Vagina (tissue), 2 donors: ENCODE data around the gene GAB2. TPM values are rescaled to one million over a fixed set of nuclear protein-coding genes. Genes with fewer than 3 reads are reported as not detected.
A peak's percentile ranks its signal among the peaks of the same experiment; 100 is the strongest.

ENCODE experiments used
- DNase-seq, 2 donors: peaks; one replicate each; pipeline ENCODE4 v3.0.0-alpha.2; 2017; ENCODE audit errors: extremely low spot score in 2 of 2
- H3K27ac ChIP-seq: fragments of 200-600 bp; sonication (generic); one replicate; pipeline ENCODE4 v1.5.1; 2019
- H3K27me3 ChIP-seq: fragments of 200-600 bp; sonication (generic); one replicate; pipeline ENCODE4 v1.5.1; 2019
- H3K36me3 ChIP-seq, 2 donors: fragments of 200-600 bp; sonication (generic); one replicate each; pipeline ENCODE4 v1.5.1; 2017 to 2019
- H3K4me1 ChIP-seq: fragments of 200-600 bp; sonication (generic); one replicate; pipeline ENCODE4 v1.5.1; 2019
- H3K4me3 ChIP-seq, 2 donors: fragments of 200-600 bp; sonication (generic); 1 replicate in 1 of 2; 2 replicates in 1 of 2; pipeline ENCODE4 v1.5.1; 2016 to 2019
- H3K9me3 ChIP-seq: fragments of 200-600 bp; sonication (generic); one replicate; pipeline ENCODE4 v1.5.1; 2019
- CTCF ChIP-seq, 3 experiments: fragments of 450-650 bp in 2 of 3; fragments of 200-600 bp in 1 of 3; sonication (generic) in 1 of 3; IDR thresholded peaks; one replicate each; pipeline ENCODE4 v1.5.1; 2017 to 2019; ENCODE audit warnings: antibody characterized with exemption in 3 of 3, mild to moderate bottlenecking in 2 of 3, moderate library complexity in 2 of 3
- POLR2A ChIP-seq, 2 donors: fragments of 450-650 bp; IDR thresholded peaks; one replicate each; pipeline ENCODE4 v1.6.1; 2017; ENCODE audit warnings: antibody characterized with exemption in 2 of 2, mild to moderate bottlenecking in 2 of 2, moderate library complexity in 2 of 2
- POLR2AphosphoS5 ChIP-seq, 2 donors: sonication (generic); formaldehyde crosslinking; IDR thresholded peaks; one replicate each; pipeline ENCODE4 v1.9.0; 2017; ENCODE audit warnings: antibody characterized with exemption in 2 of 2, mild to moderate bottlenecking in 2 of 2, low read depth in 1 of 2; ENCODE audit not compliant: insufficient read depth in 1 of 2
- intact Hi-C: fragments of 100-400 bp; cut with DNase I; formaldehyde crosslinking; loops from one replicate; pipeline ENCODE4 v1.15.1; 2023
- total RNA-seq: library from RNA; depleted of rRNA; stranded (reverse); fragments of >200 nt; gene quantifications from one replicate; pipeline ENCODE4 v1.2.3, GENCODE V29; 2016

GAB2 gene
- total RNA-seq, 1 donor from 2014 or later: 24.6 TPM

GRCh38 chr11:78313898-78314297 is 103.7 kb downstream of the GAB2 start:
- Histone ChIP-seq H3K9me3 (no peaks in the 10 kb centered on the region), H3K4me1 (peaks cover 60% of the 10 kb centered on the region), H3K27me3 (no peaks in the 10 kb centered on the region), H3K27ac (peak overlapping the region; percentile 39), H3K4me3 (no peak overlapping the region), H3K36me3 (no peaks in the 10 kb centered on the region)
- DNase-seq: no peak
- no peak for TF ChIP-seq POLR2A (IDR thresholded peaks at IDR 0.05)
- TF ChIP-seq CTCF (IDR thresholded peaks at IDR 0.05): no peak
- no peak for TF ChIP-seq POLR2AphosphoS5 (IDR thresholded peaks at IDR 0.05; ENCODE audit: insufficient read depth in 1 of 2, low read depth in 1 of 2)
- intact Hi-C loops: loop anchor here (10.0 kb wide), 1 partner anchor 101 kb away; the partner anchor contains the start of gene GAB2

- TF ChIP-seq POLR2A (IDR thresholded peaks at IDR 0.05) (no peak), CTCF (IDR thresholded peaks at IDR 0.05) (no peak), POLR2AphosphoS5 (IDR thresholded peaks at IDR 0.05; ENCODE audit: insufficient read depth in 1 of 2, low read depth in 1 of 2) (no peak)
- H3K27me3 ChIP-seq: no peaks in the 10 kb centered on the region
- H3K4me1 ChIP-seq: peaks cover 54% of the 10 kb centered on the region
- H3K27ac ChIP-seq: peak overlapping the region; percentile 39
- no peak for DNase-seq
- intact Hi-C loops: loop anchor here (10.0 kb wide), 1 partner anchor 102 kb away; the partner anchor contains the start of gene GAB2
- no peaks in the 10 kb centered on the region for H3K36me3 ChIP-seq
- H3K9me3 ChIP-seq: no peaks in the 10 kb centered on the region
- no peak overlapping the region for H3K4me3 ChIP-seq
These were observed 104.3 kb downstream of the GAB2 start for GRCh38 chr11:78313181-78313795.

GRCh38 chr11:78312712-78313111 is 104.9 kb downstream of the GAB2 start:
- Histone ChIP-seq H3K27ac (peak overlapping the region; percentile 39), H3K27me3 (no peaks in the 10 kb centered on the region), H3K4me3 (no peak overlapping the region), H3K4me1 (peaks cover 54% of the 10 kb centered on the region), H3K9me3 (no peaks in the 10 kb centered on the region), H3K36me3 (no peaks in the 10 kb centered on the region)
- intact Hi-C loops: loop anchor here (10.0 kb wide), 1 partner anchor 102 kb away; the partner anchor contains the start of gene GAB2
- TF ChIP-seq POLR2AphosphoS5 (IDR thresholded peaks at IDR 0.05; ENCODE audit: insufficient read depth in 1 of 2, low read depth in 1 of 2) (no peak), POLR2A (IDR thresholded peaks at IDR 0.05) (no peak), CTCF (IDR thresholded peaks at IDR 0.05) (no peak)
- DNase-seq: no peak

GRCh38 chr11:78311702-78312371 is 105.8 kb downstream of the GAB2 start:
- H3K4me3 ChIP-seq: no peak overlapping the region
- intact Hi-C loops: loop anchor here (10.0 kb wide), 1 partner anchor 103 kb away; the partner anchor contains the start of gene GAB2

More at GRCh38 chr11:78311702-78312371, 105.8 kb downstream of the GAB2 start:
- H3K4me1 ChIP-seq: peaks cover 54% of the 10 kb centered on the region
- H3K27ac ChIP-seq: no peak overlapping the region
- H3K9me3 ChIP-seq: no peaks in the 10 kb centered on the region
- no peak for DNase-seq
- TF ChIP-seq POLR2AphosphoS5 (IDR thresholded peaks at IDR 0.05; ENCODE audit: insufficient read depth in 1 of 2, low read depth in 1 of 2): no peak
- TF ChIP-seq CTCF (IDR thresholded peaks at IDR 0.05): no peak
- no peak for TF ChIP-seq POLR2A (IDR thresholded peaks at IDR 0.05)
- no peaks in the 10 kb centered on the region for H3K36me3 ChIP-seq
- no peaks in the 10 kb centered on the region for H3K27me3 ChIP-seq
